H1 (cell line): Measurements from ENCODE around the gene CLEC16A. TPM values are rescaled to one million over a fixed set of nuclear protein-coding genes. Genes with fewer than 3 reads are reported as not detected.

Source experiments
- CTCF ChIA-PET: fragments of 300-600 bp; sonication (Branson Sonifier 250); formaldehyde crosslinking; loops from one replicate; lab custom pipeline; 2021; ENCODE audit not compliant: partially characterized antibody; lab: Charles Lee
- POLR2A ChIA-PET: fragments of 300-600 bp; sonication (Branson Sonifier 250); formaldehyde crosslinking; loops from one replicate; lab custom pipeline; 2021; ENCODE audit warnings: inconsistent platforms; ENCODE audit not compliant: partially characterized antibody; lab: Charles Lee
- DNase-seq, 2 experiments: peaks; one replicate each; pipeline versions ENCODE4 v3.0.0 to v3.0.0-alpha.2; 2010 to 2022; ENCODE audit warnings: low spot score in 2 of 2, low read depth in 1 of 2, mixed read lengths in 1 of 2
- FAIRE-seq: peaks from 2 replicates; lab custom pipeline; 2011; peaks lifted over from hg19 to GRCh38; lab: Jason Lieb, UNC
- H2AFZ ChIP-seq: 2 replicates; pipeline ENCODE4 v1.8.1; 2012; ENCODE audit warnings: low read length, inconsistent platforms
- H2AK5ac ChIP-seq: 2 replicates; pipeline ENCODE4 v1.6.1; 2013; ENCODE audit warnings: low read depth, low read length
- H2BK120ac ChIP-seq: replicated peaks from 2 replicates; pipeline ENCODE3; 2013; ENCODE audit warnings: low read depth, low read length, inconsistent platforms
- H2BK12ac ChIP-seq: 2 replicates; pipeline ENCODE4 v1.6.1; 2013; ENCODE audit warnings: low read depth, low read length
- H2BK15ac ChIP-seq: 2 replicates; pipeline ENCODE4 v1.6.1; 2013; ENCODE audit warnings: low read length
- H2BK20ac ChIP-seq: 2 replicates; pipeline ENCODE4 v1.6.1; 2013; ENCODE audit warnings: low read length
- H2BK5ac ChIP-seq: 2 replicates; pipeline ENCODE4 v1.6.1; 2013; ENCODE audit warnings: low read depth, low read length
- H3K14ac ChIP-seq: 2 replicates; pipeline ENCODE4 v1.6.1; 2013; ENCODE audit warnings: inconsistent platforms; ENCODE audit not compliant: insufficient read length
- H3K18ac ChIP-seq: 2 replicates; pipeline ENCODE4 v1.6.1; 2013; ENCODE audit warnings: low read length; ENCODE audit errors: extremely low read depth
- H3K23ac ChIP-seq: 2 replicates; pipeline ENCODE4 v1.6.1; 2013; ENCODE audit warnings: inconsistent platforms; ENCODE audit not compliant: insufficient read length
- H3K23me2 ChIP-seq: 2 replicates; pipeline ENCODE4 v1.6.1; 2013; ENCODE audit warnings: low read depth, low read length
- H3K27ac ChIP-seq: 2 replicates; pipeline ENCODE4 v1.6.1; 2011; ENCODE audit warnings: low read depth, low read length, inconsistent platforms
- H3K27me3 ChIP-seq, 4 experiments: replicated peaks in 1 of 4; 1 replicate in 1 of 4; 2 replicates in 3 of 4; pipeline versions ENCODE4 v1.6.1 to v1.8.1; 2011 to 2013; ENCODE audit warnings: low read length in 3 of 4, mild to moderate bottlenecking in 3 of 4, inconsistent platforms in 2 of 4, mixed read lengths in 2 of 4, moderate library complexity in 1 of 4; ENCODE audit not compliant: control insufficient read depth in 3 of 4, insufficient read depth in 3 of 4; ENCODE audit errors: extremely low read depth in 1 of 4
- H3K36me3 ChIP-seq, 4 experiments: 2 replicates each; pipeline versions ENCODE4 v1.6.1 to v1.8.1; 2011 to 2013; ENCODE audit warnings: mild to moderate bottlenecking in 4 of 4, low read length in 3 of 4, moderate library complexity in 2 of 4, control low read depth in 1 of 4, inconsistent platforms in 1 of 4; ENCODE audit not compliant: insufficient read depth in 4 of 4, control insufficient read depth in 2 of 4
- H3K4ac ChIP-seq: replicated peaks from 2 replicates; pipeline ENCODE3; 2013; ENCODE audit warnings: low read length, low read depth, mixed read lengths, inconsistent platforms; ENCODE audit not compliant: insufficient read length
- H3K4me1 ChIP-seq, 4 experiments: replicated peaks in 1 of 4; 1 replicate in 1 of 4; 2 replicates in 3 of 4; pipeline versions ENCODE4 v1.6.1 to v1.8.1; 2011 to 2013; ENCODE audit warnings: low read length in 3 of 4, inconsistent platforms in 2 of 4, mixed read lengths in 1 of 4; ENCODE audit not compliant: insufficient read depth in 4 of 4, control insufficient read depth in 3 of 4
- H3K4me2 ChIP-seq, 2 experiments: 2 replicates each; pipeline versions ENCODE4 v1.6.1 to v1.8.1; 2011 to 2013; ENCODE audit warnings: low read depth in 2 of 2, low read length in 2 of 2, control low read depth in 1 of 2, inconsistent platforms in 1 of 2, mild to moderate bottlenecking in 1 of 2; ENCODE audit not compliant: insufficient read depth in 1 of 2
- H3K4me3 ChIP-seq, 4 experiments: fragments of 200-600, 300-600 bp in 1 of 4; sonication (generic), shearing (Covaris generic), sonication (Bioruptor Twin) in 1 of 4; 2 replicates each; pipeline versions ENCODE4 v1.5.1 to v1.8.1; 2011 to 2016; ENCODE audit warnings: low read length in 4 of 4, low read depth in 3 of 4, control low read depth in 2 of 4, inconsistent platforms in 2 of 4, mild to moderate bottlenecking in 2 of 4, mixed read lengths in 1 of 4, moderate library complexity in 1 of 4; ENCODE audit not compliant: insufficient read depth in 2 of 4; ENCODE audit errors: extremely low read depth in 1 of 4
- H3K56ac ChIP-seq: replicated peaks from 2 replicates; pipeline ENCODE3; 2013; ENCODE audit warnings: low read depth, mild to moderate bottlenecking, mixed read lengths, low read length, inconsistent platforms; ENCODE audit not compliant: insufficient read length
- H3K79me1 ChIP-seq: 2 replicates; pipeline ENCODE4 v1.6.1; 2013; ENCODE audit warnings: low read depth, low read length, control low read depth
- H3K79me2 ChIP-seq, 2 experiments: 2 replicates each; pipeline versions ENCODE4 v1.6.1 to v1.8.1; 2012 to 2013; ENCODE audit warnings: low read length in 2 of 2, mild to moderate bottlenecking in 2 of 2, inconsistent platforms in 1 of 2; ENCODE audit not compliant: insufficient read depth in 2 of 2, control insufficient read depth in 1 of 2
- H3K9ac ChIP-seq, 4 experiments: replicated peaks in 1 of 4; 1 replicate in 1 of 4; 2 replicates in 3 of 4; pipeline versions ENCODE4 v1.6.1 to v1.8.1; 2011 to 2013; ENCODE audit warnings: low read depth in 3 of 4, low read length in 3 of 4, control low read depth in 2 of 4, mild to moderate bottlenecking in 2 of 4, moderate library complexity in 2 of 4, inconsistent platforms in 1 of 4; ENCODE audit errors: extremely low read depth in 1 of 4
- H3K9me3 ChIP-seq, 2 experiments: 2 replicates each; pipeline versions ENCODE4 v1.6.1 to v1.8.1; 2012 to 2013; ENCODE audit warnings: mild to moderate bottlenecking in 2 of 2, moderate library complexity in 2 of 2, control low read depth in 1 of 2, inconsistent platforms in 1 of 2, low read depth in 1 of 2, low read length in 1 of 2, mixed read lengths in 1 of 2; ENCODE audit not compliant: insufficient read depth in 2 of 2
- H4K20me1 ChIP-seq, 2 experiments: replicated peaks in 1 of 2; 2 replicates each; pipeline versions ENCODE3 to v1.8.1; 2011 to 2013; ENCODE audit warnings: inconsistent platforms in 2 of 2, low read length in 2 of 2, mild to moderate bottlenecking in 1 of 2; ENCODE audit not compliant: insufficient read depth in 2 of 2, control insufficient read depth in 1 of 2
- H4K5ac ChIP-seq: 2 replicates; pipeline ENCODE4 v1.6.1; 2013; ENCODE audit warnings: low read length, low read depth, mixed read lengths, inconsistent platforms; ENCODE audit not compliant: insufficient read length
- H4K8ac ChIP-seq: 2 replicates; pipeline ENCODE4 v1.8.0; 2013; ENCODE audit warnings: mild to moderate bottlenecking, moderate library complexity, low read length, inconsistent platforms; ENCODE audit not compliant: insufficient read depth; ENCODE audit errors: extremely low read depth
- H4K91ac ChIP-seq: replicated peaks from 2 replicates; pipeline ENCODE3; 2013; ENCODE audit warnings: low read length, mixed read lengths, inconsistent platforms; ENCODE audit not compliant: insufficient read length
- CTCF ChIP-seq, 3 experiments: IDR thresholded peaks; 1 replicate in 2 of 3; 2 replicates in 1 of 3; pipeline versions ENCODE4 v1.5.1 to v1.6.1; 2011; ENCODE audit warnings: low read length in 3 of 3, mild to moderate bottlenecking in 3 of 3, inconsistent platforms in 2 of 3, low read depth in 1 of 3, moderate library complexity in 1 of 3; ENCODE audit not compliant: insufficient read depth in 1 of 3; ENCODE audit errors: control extremely low read depth in 1 of 3
- KDM5A ChIP-seq: fragments of 200-600 bp; IDR thresholded peaks from 2 replicates; pipeline ENCODE4 v1.7.1; 2012; ENCODE audit warnings: mild to moderate bottlenecking, low read length, inconsistent platforms, mixed read lengths
- MAX ChIP-seq: IDR thresholded peaks from 2 replicates; pipeline ENCODE4 v1.6.1; 2012; ENCODE audit warnings: inconsistent platforms
- POLR2AphosphoS5 ChIP-seq: IDR thresholded peaks from 2 replicates; pipeline ENCODE4 v1.6.1; 2011; ENCODE audit warnings: low read depth, low read length
- POU5F1 ChIP-seq: IDR thresholded peaks from 2 replicates; pipeline ENCODE4 v1.6.1; 2011; ENCODE audit warnings: low read depth, mild to moderate bottlenecking, low read length, moderate library complexity
- RAD21 ChIP-seq, 2 experiments: IDR thresholded peaks in 1 of 2; conservative IDR thresholded peaks in 1 of 2; 2 replicates each; pipeline ENCODE4 v1.6.1; 2011; ENCODE audit warnings: low read depth in 2 of 2, low read length in 2 of 2, improper control_type of control experiment in 1 of 2, inconsistent platforms in 1 of 2, mild to moderate bottlenecking in 1 of 2, moderate library complexity in 1 of 2
- SP4 ChIP-seq: IDR thresholded peaks from 2 replicates; pipeline ENCODE4 v1.6.1; 2012; ENCODE audit warnings: low read length, inconsistent platforms
- TCF12 ChIP-seq: IDR thresholded peaks from 2 replicates; pipeline ENCODE4 v1.6.1; 2011; ENCODE audit warnings: low read depth, mild to moderate bottlenecking, low read length
- USF2 ChIP-seq: IDR thresholded peaks from 2 replicates; pipeline ENCODE4 v1.6.1; 2011; ENCODE audit warnings: low read length, improper control_type of control experiment
- WGBS, 2 experiments: shearing (Covaris generic) in 1 of 2; methylation state at CpG; one replicate each; pipeline versions ENCODE4 v1.1.6 to v1.1.7; 2013 to 2015; ENCODE audit warnings: low lambda C conversion rate in 2 of 2, mixed read lengths in 2 of 2, inconsistent platforms in 1 of 2, low coverage in 1 of 2, missing lambda C conversion rate in 1 of 2; ENCODE audit not compliant: insufficient replicate concordance in 2 of 2, insufficient coverage in 1 of 2, insufficient read length in 1 of 2; ENCODE audit errors: extremely low coverage in 1 of 2, missing lambda C conversion rate in 1 of 2; 5-methylcytosine and 5-hydroxymethylcytosine counted together
- polyA plus RNA-seq, 7 experiments: library from polyadenylated mRNA; depleted of rRNA in 3 of 7; stranded (reverse) in 5 of 7; unstranded in 2 of 7; fragments of >200 nt in 5 of 7; fragments of 200-250 nt in 2 of 7; gene quantifications; 1 replicate in 5 of 7; 2 replicates in 1 of 7; 4 replicates in 1 of 7; pipeline versions ENCODE4 v1.2.1 to v1.2.3, GENCODE V29; 2011 to 2013; ENCODE audit warnings: missing spikeins in 2 of 7, mixed read lengths in 2 of 7
- total RNA-seq: library from RNA; stranded (reverse); fragmentation: NEBNext Ultra II Directional; extraction: Animal tissue kit (Norgen Biotek cat#: 25700); gene quantifications from 2 replicates; pipeline ENCODE4 v1.2.1, GENCODE V29; 2021

CLEC16A gene
- total and polyA plus RNA-seq, 2 of the 8 experiments (the other 6 are each of a cell fraction or from before 2014, with no cell fraction given) = 7.6 to 19.3 TPM

- H3K4ac ChIP-seq = no peak overlapping the region
- H4K5ac ChIP-seq = no peak overlapping the region
- H3K56ac ChIP-seq = no peak overlapping the region
- no peaks in the 10 kb centered on the region; a peak in 1 of 4 replicates for H3K79me2 ChIP-seq
- no peak overlapping the region for H2BK120ac ChIP-seq
- no peak overlapping the region for H2BK20ac ChIP-seq
- no peak overlapping the region for H2AFZ ChIP-seq
- no peaks in the 10 kb centered on the region for H3K4me1 ChIP-seq
- no peaks in the 10 kb centered on the region for H3K9me3 ChIP-seq
- H3K27ac ChIP-seq = no peak overlapping the region
- H3K4me3 ChIP-seq = no peak overlapping the region
- no peak for FAIRE-seq
- TF ChIP-seq USF2 = no peak
- no peak for TF ChIP-seq SP4
- peak in 1 of 2 experiments; percentile 12; a peak in 2 of 4 replicates for TF ChIP-seq RAD21 (IDR thresholded peaks at IDR 0.05 in 1 of 2, conservative IDR thresholded peaks at IDR 0.05 in 1 of 2; ENCODE audit: low read depth in 2 of 2, low read length in 2 of 2)
- no peak for TF ChIP-seq POU5F1
- no peak for TF ChIP-seq KDM5A
- no peak for TF ChIP-seq MAX
- no peak for TF ChIP-seq TCF12
- TF ChIP-seq CTCF (IDR thresholded peaks at IDR 0.05; ENCODE audit: control extremely low read depth in 1 of 3, insufficient read depth in 1 of 3, low read depth in 1 of 3, low read length in 3 of 3) = peak in 2 of 3 experiments; percentile 26 to 36; a peak in 3 of 4 replicates
- no peak for TF ChIP-seq POLR2AphosphoS5
- DNase-seq = no peak
- no peak overlapping the region for H3K9ac ChIP-seq
- no peak overlapping the region for H3K4me2 ChIP-seq
- CTCF ChIA-PET = interaction anchor here (0.6 to 1.9 kb wide), 6 partner anchors 12 to 518 kb away, joined by 3 to 8 read pairs (median 4); no protein-coding TSS in a partner anchor
- peaks cover 8% of the 10 kb centered on the region for H3K79me1 ChIP-seq
- H3K18ac ChIP-seq = no peak overlapping the region
- H2BK15ac ChIP-seq = no peak overlapping the region
- H3K23ac ChIP-seq = no peak overlapping the region
- H3K14ac ChIP-seq = no peak overlapping the region
- H3K27me3 ChIP-seq = no peaks in the 10 kb centered on the region
- POLR2A ChIA-PET = interaction anchor here (0.8 kb wide), 1 partner anchor 13 kb away, joined by 3 read pairs; the partner anchor contains the start of gene CLEC16A
- WGBS, 2 experiments = 92% methylated on average over 2 of the region's 2 CpGs; no CpG with 5 or more reads in 1 of the 2 experiments
- peaks cover 6 to 7% of the 10 kb centered on the region in 2 experiments for H4K20me1 ChIP-seq
- H4K91ac ChIP-seq = no peak overlapping the region
- H2BK5ac ChIP-seq = no peak overlapping the region
- H3K36me3 ChIP-seq = peaks cover 3 to 11% (median 5%) of the 10 kb centered on the region in 4 experiments; a peak in 5 of 8 replicates
- H3K23me2 ChIP-seq = no peaks in the 10 kb centered on the region
- no peak overlapping the region for H2AK5ac ChIP-seq
- H2BK12ac ChIP-seq = no peak overlapping the region
- no peak overlapping the region for H4K8ac ChIP-seq
Measured at GRCh38 chr16:10930755-10931093, 13.6 kb upstream of the CLEC16A start.
